ENCODE data around the gene ARL3.
"Not testable (repeated sequence)": the region's sequence is repeated elsewhere in the genome, so short reads cannot be mapped to it uniquely, and the experiment has no call there.

ARL3 gene

DNA sequence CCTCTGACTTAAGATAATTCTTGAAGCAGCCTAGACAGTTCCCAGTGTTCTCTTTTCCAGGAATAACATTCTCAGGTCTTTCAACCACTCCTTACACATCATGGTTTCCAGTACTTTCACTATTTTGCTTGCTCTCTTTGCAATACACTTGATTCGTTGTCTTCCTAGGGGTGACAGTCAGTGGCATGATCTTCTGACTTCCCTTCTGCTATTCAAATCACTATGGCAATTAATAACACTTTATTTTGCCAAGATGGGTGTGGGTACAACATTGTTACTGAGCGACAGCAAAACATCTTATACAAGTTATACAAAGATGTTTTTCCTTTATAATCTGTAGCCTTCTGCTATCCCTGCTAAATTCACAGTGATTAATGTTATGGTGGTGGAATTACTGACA is 15.3 kb downstream of the ARL3 start:
- TF ChIP-seq ZFP3 (CRISPR knock-in tag; IDR thresholded peaks at IDR 0.05) (no peak), ESRRG (CRISPR knock-in tag; IDR thresholded peaks at IDR 0.05) (no peak), GLIS3 (CRISPR knock-in tag; IDR thresholded peaks at IDR 0.05) (no peak), SNAI2 (CRISPR knock-in tag; IDR thresholded peaks at IDR 0.05) (no peak), PPARA (CRISPR knock-in tag; IDR thresholded peaks at IDR 0.05; ENCODE audit: borderline replicate concordance) (no peak), ARNTL (CRISPR knock-in tag; IDR thresholded peaks at IDR 0.05; ENCODE audit: borderline replicate concordance, low read depth) (no peak), ZNF8 (CRISPR knock-in tag; IDR thresholded peaks at IDR 0.05) (no peak), ISL1 (CRISPR knock-in tag; IDR thresholded peaks at IDR 0.05) (no peak)
- TF ChIP-seq, protein P1, sequence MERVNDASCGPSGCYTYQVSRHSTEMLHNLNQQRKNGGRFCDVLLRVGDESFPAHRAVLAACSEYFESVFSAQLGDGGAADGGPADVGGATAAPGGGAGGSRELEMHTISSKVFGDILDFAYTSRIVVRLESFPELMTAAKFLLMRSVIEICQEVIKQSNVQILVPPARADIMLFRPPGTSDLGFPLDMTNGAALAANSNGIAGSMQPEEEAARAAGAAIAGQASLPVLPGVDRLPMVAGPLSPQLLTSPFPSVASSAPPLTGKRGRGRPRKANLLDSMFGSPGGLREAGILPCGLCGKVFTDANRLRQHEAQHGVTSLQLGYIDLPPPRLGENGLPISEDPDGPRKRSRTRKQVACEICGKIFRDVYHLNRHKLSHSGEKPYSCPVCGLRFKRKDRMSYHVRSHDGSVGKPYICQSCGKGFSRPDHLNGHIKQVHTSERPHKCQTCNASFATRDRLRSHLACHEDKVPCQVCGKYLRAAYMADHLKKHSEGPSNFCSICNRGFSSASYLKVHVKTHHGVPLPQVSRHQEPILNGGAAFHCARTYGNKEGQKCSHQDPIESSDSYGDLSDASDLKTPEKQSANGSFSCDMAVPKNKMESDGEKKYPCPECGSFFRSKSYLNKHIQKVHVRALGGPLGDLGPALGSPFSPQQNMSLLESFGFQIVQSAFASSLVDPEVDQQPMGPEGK (CRISPR knock-in tag; IDR thresholded peaks at IDR 0.05; ENCODE audit: borderline replicate concordance): no peak
- no peak for ATAC-seq

GRCh38 chr10:102696736-102697135 is 17.5 kb downstream of the ARL3 start:
- TF ChIP-seq OSR1 (CRISPR knock-in tag; IDR thresholded peaks at IDR 0.05) (no peak), ZNF70 (CRISPR knock-in tag; IDR thresholded peaks at IDR 0.05) (no peak), ZFP30 (CRISPR knock-in tag; IDR thresholded peaks at IDR 0.05) (no peak), TCF4 (CRISPR knock-in tag; IDR thresholded peaks at IDR 0.05; ENCODE audit: borderline replicate concordance) (no peak), ISL1 (CRISPR knock-in tag; IDR thresholded peaks at IDR 0.05) (no peak), RARB (CRISPR knock-in tag; IDR thresholded peaks at IDR 0.05) (no peak), ZNF8 (CRISPR knock-in tag; IDR thresholded peaks at IDR 0.05) (no peak), ZNF565 (CRISPR knock-in tag; conservative IDR thresholded peaks at IDR 0.05; ENCODE audit: low read depth) (no peak), ZC3H10 (CRISPR knock-in tag; IDR thresholded peaks at IDR 0.05) (no peak)
- TF ChIP-seq, protein P2, sequence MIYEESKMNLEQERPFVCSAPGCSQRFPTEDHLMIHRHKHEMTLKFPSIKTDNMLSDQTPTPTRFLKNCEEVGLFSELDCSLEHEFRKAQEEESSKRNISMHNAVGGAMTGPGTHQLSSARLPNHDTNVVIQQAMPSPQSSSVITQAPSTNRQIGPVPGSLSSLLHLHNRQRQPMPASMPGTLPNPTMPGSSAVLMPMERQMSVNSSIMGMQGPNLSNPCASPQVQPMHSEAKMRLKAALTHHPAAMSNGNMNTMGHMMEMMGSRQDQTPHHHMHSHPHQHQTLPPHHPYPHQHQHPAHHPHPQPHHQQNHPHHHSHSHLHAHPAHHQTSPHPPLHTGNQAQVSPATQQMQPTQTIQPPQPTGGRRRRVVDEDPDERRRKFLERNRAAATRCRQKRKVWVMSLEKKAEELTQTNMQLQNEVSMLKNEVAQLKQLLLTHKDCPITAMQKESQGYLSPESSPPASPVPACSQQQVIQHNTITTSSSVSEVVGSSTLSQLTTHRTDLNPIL (CRISPR knock-in tag; IDR thresholded peaks at IDR 0.05; ENCODE audit: low read depth): no peak
- TF ChIP-seq, protein P3, sequence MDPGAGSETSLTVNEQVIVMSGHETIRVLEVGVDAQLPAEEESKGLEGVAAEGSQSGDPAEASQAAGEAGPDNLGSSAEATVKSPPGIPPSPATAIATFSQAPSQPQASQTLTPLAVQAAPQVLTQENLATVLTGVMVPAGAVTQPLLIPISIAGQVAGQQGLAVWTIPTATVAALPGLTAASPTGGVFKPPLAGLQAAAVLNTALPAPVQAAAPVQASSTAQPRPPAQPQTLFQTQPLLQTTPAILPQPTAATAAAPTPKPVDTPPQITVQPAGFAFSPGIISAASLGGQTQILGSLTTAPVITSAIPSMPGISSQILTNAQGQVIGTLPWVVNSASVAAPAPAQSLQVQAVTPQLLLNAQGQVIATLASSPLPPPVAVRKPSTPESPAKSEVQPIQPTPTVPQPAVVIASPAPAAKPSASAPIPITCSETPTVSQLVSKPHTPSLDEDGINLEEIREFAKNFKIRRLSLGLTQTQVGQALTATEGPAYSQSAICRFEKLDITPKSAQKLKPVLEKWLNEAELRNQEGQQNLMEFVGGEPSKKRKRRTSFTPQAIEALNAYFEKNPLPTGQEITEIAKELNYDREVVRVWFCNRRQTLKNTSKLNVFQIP (CRISPR knock-in tag; IDR thresholded peaks at IDR 0.05; ENCODE audit: borderline replicate concordance, low read depth): no peak
- ATAC-seq: no peak

- ATAC-seq: not testable (repeated sequence)
Observed at GRCh38 chr10:102695401-102695800, 18.8 kb downstream of the ARL3 start.

- ATAC-seq: no peak
- TF ChIP-seq ARNTL (CRISPR knock-in tag; IDR thresholded peaks at IDR 0.05; ENCODE audit: borderline replicate concordance, low read depth): no peak
- TF ChIP-seq ZFP3 (CRISPR knock-in tag; IDR thresholded peaks at IDR 0.05): no peak
- TF ChIP-seq ESRRG (CRISPR knock-in tag; IDR thresholded peaks at IDR 0.05): no peak
- no peak for TF ChIP-seq CSDC2 (CRISPR knock-in tag; IDR thresholded peaks at IDR 0.05)
- no peak for TF ChIP-seq SNAI2 (CRISPR knock-in tag; IDR thresholded peaks at IDR 0.05)
- no peak for TF ChIP-seq ZNF8 (CRISPR knock-in tag; IDR thresholded peaks at IDR 0.05)
- no peak for TF ChIP-seq BACH2 (CRISPR knock-in tag; IDR thresholded peaks at IDR 0.05; ENCODE audit: borderline replicate concordance)
- no peak for TF ChIP-seq ZNF70 (CRISPR knock-in tag; IDR thresholded peaks at IDR 0.05)
- TF ChIP-seq GLIS3 (CRISPR knock-in tag; IDR thresholded peaks at IDR 0.05): no peak
- no peak for TF ChIP-seq CSRNP3 (CRISPR knock-in tag; IDR thresholded peaks at IDR 0.05)
- no peak for TF ChIP-seq ISL1 (CRISPR knock-in tag; IDR thresholded peaks at IDR 0.05)
Observed at GRCh38 chr10:102691285-102692066, 22.7 kb downstream of the ARL3 start.

All from SK-N-SH treated with all-trans-retinoic acid at 6 μM for 48 hours (cell line).